ENCODE results near the gene SREBF1.
"Not testable (repeated sequence)": the region's sequence is repeated elsewhere in the genome, so short reads cannot be mapped to it uniquely, and the experiment has no call there.

The SREBF1 gene

GRCh38 chr17:17810084-17810894, 26.5 kb downstream of the SREBF1 start:
- no peak for TF ChIP-seq ZNF274 (IDR thresholded peaks at IDR 0.05; ENCODE audit: low read depth, low read length)
- no peak overlapping the region for H3K4me3 ChIP-seq (ENCODE audit: low read length)

DNA sequence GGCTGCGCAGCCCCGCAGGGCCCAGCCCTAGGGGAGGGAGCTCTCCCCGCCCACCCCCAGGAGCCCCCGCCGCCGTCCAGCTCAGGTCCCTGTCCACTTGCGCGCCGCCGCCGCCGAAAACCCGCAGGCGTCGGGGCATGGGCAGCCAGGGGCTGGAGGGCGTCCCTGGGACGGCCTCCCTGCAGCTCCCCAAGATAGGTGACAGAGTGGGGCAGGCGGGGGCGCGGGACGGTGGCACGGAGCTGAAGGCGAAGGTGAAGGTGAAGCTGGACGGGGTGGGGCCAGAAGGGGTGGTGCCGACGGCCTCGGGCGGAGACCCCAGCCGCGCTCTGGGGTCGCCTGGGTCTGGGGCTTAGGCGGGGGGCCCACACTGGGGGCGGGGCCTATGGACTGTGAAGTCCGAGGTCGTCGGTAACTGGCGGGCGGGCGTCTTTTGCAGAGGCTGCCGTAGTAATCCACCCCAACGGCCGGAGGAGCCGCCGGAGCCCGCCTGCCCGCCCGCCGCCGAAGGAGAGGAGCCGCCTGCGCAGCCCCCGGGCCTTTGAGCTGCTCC, 27.2 kb downstream of the SREBF1 start:
- no peak overlapping the region for H3K4me3 ChIP-seq (ENCODE audit: low read length)
- no peak for TF ChIP-seq ZNF274 (IDR thresholded peaks at IDR 0.05; ENCODE audit: low read depth, low read length)

- no peak overlapping the region for H3K4me3 ChIP-seq (ENCODE audit: low read length)
- TF ChIP-seq ZNF274 (IDR thresholded peaks at IDR 0.05; ENCODE audit: low read depth, low read length) = no peak
These were observed 27.9 kb downstream of the SREBF1 start for GRCh38 chr17:17808706-17809432.

DNA sequence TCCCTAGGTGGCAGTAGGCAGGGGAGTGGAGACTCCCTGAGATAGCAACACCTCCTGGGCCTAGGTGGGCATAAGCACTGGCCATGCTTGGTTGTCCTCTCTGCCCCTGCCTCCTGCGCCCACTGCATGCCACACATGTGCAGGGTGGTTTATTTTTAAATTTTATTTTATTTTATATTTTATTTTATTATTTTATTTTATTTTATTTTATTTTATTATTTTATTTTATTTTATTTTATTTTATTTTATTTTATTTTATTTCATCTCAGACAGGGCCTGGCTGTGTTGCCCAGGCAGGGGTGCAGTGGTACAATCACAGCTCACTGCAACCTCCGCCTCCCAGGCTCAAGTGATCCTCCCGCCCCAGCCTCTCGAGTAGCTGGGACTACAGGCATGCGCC, 28.6 kb downstream of the SREBF1 start:
- not testable (repeated sequence) for H3K4me3 ChIP-seq (ENCODE audit: low read length)

GRCh38 chr17:17807440-17807839, 29.3 kb downstream of the SREBF1 start:
- no peak for TF ChIP-seq ZNF274 (IDR thresholded peaks at IDR 0.05; ENCODE audit: low read depth, low read length)
- H3K4me3 ChIP-seq (ENCODE audit: low read length) = no peak overlapping the region

DNA sequence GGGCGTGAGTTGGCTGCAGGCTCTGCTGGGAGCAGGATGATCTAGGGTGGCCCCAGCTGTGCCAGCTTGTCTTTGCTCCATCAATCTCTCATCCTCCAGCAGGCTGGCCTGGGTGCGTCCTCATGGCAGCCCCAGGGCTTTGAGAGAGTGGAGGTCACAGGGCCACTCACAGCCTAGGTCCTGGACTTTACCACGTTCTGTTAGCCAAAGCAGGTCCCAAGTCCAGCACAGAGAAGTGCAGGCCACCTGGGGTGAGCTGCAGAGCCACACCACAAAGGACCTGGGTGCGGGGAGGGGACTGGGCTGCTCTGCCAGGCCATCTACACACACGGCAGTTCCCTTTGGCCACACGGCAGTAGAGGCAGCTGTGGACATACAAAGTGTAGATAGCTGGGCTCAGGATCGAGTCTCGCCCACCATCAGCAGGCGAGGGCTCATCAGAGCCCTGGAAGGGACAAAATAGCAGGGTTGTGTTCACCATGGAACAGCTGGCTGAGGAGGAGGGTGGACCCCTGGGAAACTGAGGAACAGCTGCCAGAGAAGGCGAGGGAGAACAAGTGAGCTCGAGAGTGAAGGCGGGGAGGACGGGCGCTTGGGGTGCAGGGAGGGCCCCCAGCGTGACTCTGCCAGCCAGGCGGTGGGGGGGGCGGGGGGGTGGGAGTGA, 30.0 kb downstream of the SREBF1 start:
- no peak overlapping the region for H3K4me3 ChIP-seq (ENCODE audit: low read length)
- no peak for TF ChIP-seq ZNF274 (IDR thresholded peaks at IDR 0.05; ENCODE audit: low read depth, low read length)

DNA sequence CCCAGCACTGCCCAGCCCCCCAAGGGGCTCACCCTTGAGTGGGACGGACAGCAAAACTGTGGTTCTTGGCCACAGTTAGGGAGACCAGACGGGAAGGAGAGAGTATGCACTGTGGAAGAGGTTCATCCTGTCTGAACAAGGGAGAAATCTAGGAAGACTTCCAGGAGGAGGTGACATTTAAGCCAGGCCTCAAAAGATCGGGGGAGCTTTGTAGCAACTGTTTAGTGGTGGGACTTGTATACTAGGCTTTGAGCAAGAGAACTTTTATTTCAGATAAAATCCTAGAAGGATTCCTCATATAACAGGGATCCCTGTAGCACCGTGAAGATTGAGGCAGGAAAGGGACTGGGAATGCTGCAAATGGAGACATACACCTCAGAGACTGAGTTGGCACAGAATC, 30.8 kb downstream of the SREBF1 start:
- TF ChIP-seq ZNF274 (IDR thresholded peaks at IDR 0.05; ENCODE audit: low read depth, low read length) = no peak
- H3K4me3 ChIP-seq (ENCODE audit: low read length) = no peak overlapping the region

DNA sequence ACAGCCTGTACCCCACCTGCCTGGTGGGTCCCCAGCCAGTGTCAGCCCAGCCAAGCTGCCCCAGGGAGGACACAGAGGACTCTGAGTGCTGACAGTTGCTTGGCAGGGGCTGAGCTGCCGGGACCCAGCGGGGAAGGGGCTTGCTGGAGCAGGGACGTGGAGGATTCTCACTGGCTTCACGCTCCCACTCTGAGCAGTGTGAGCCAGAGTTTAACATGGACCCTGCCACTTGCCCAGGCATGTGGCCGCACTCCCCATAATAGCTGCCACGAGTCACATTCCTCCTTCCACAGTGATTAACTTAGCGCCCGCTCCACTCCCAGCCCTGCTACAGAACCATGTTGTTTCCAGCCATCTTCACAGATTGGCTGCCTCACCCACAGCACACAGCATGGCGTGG, 31.2 kb downstream of the SREBF1 start:
- no peak overlapping the region for H3K4me3 ChIP-seq (ENCODE audit: low read length)
- TF ChIP-seq ZNF274 (IDR thresholded peaks at IDR 0.05; ENCODE audit: low read depth, low read length) = no peak

GRCh38 chr17:17804007-17804406, 32.8 kb downstream of the SREBF1 start:
- TF ChIP-seq ZNF274 (IDR thresholded peaks at IDR 0.05; ENCODE audit: low read depth, low read length) = no peak
- no peak overlapping the region for H3K4me3 ChIP-seq (ENCODE audit: low read length)

- no peak for TF ChIP-seq ZNF274 (IDR thresholded peaks at IDR 0.05; ENCODE audit: low read depth, low read length)
- no peak overlapping the region for H3K4me3 ChIP-seq (ENCODE audit: low read length)
These were observed 34.8 kb downstream of the SREBF1 start for GRCh38 chr17:17801800-17802481.

DNA sequence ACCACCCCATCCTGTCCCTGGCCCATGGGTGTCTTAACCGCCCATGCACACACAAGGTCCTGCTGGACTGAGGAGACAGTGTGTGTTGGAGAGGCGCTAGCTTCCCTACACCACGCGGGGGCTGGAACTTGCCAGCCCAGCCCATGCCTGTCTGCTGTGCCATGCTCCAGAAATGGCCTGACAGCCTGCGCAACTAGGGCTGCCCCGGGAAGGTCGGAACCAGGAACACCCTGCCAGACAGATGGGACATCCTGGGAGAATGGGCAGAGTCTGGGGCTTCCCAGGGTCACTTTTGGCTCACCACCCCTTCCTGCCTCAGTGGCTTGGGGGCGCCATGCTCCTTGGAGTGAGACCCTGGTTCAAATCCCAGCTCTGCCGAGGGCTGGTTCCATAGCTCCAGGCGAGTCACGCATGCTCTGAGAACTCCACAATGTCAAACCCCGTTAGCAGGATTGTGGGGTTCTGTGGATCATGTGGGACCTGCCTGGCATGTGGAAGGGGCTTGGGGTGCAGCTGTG, 36.2 kb downstream of the SREBF1 start:
- H3K4me3 ChIP-seq (ENCODE audit: low read length) = no peak overlapping the region
- no peak for TF ChIP-seq ZNF274 (IDR thresholded peaks at IDR 0.05; ENCODE audit: low read depth, low read length)

DNA sequence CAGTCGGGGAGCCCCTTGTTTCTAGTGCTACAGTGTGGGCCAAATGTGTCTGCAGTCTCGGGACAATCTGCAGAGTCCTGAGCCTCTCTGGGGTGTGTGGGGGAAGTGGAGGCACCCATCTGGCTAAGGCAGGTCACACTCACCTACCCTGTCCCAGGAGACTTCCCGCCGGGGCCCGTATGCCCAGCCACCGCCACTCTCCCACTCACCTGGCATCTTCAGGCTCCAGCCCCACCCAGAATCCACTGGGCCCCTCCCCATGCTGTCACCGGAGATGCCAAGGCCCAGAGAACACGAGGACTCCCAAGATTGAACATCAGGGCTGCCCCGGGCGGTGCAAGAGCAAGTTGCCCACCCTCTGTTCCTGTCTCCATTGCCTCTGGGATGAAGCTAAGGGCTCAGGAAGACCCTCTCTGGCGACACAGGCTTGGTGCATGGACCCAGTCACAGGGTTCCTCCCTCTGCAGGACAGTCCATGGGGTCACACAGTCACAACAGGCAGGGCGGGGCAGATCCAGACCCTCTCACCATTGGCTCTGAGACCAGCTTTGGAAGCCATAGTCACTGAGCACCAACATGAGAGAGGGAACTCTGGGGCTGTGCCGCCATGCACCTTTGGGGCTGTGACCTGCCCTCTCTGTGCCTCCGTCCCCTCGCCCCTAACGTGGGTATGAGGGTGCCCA, 38.1 kb downstream of the SREBF1 start:
- H3K4me3 ChIP-seq (ENCODE audit: low read length) = no peak overlapping the region
- no peak for TF ChIP-seq ZNF274 (IDR thresholded peaks at IDR 0.05; ENCODE audit: low read depth, low read length)

- no peak overlapping the region for H3K4me3 ChIP-seq (ENCODE audit: low read length)
- no peak for TF ChIP-seq ZNF274 (IDR thresholded peaks at IDR 0.05; ENCODE audit: low read depth, low read length)
These were observed 38.7 kb downstream of the SREBF1 start for GRCh38 chr17:17798010-17798556.
